HG03175 (cell line): ENCODE data around the gene NCAPG2.
A peak's percentile ranks its signal among the peaks of the same experiment; 100 is the strongest.
"Not testable (repeated sequence)": the region's sequence is repeated elsewhere in the genome, so short reads cannot be mapped to it uniquely, and the experiment has no call there.

ENCODE experiments used
- ATAC-seq: cut with Tn5 transposase; IDR thresholded peaks from one replicate; pipeline ENCODE4 v1.9.1; 2021; ENCODE audit warnings: mild to moderate bottlenecking, moderate library complexity; ENCODE audit not compliant: unreplicated experiment

The NCAPG2 gene

DNA sequence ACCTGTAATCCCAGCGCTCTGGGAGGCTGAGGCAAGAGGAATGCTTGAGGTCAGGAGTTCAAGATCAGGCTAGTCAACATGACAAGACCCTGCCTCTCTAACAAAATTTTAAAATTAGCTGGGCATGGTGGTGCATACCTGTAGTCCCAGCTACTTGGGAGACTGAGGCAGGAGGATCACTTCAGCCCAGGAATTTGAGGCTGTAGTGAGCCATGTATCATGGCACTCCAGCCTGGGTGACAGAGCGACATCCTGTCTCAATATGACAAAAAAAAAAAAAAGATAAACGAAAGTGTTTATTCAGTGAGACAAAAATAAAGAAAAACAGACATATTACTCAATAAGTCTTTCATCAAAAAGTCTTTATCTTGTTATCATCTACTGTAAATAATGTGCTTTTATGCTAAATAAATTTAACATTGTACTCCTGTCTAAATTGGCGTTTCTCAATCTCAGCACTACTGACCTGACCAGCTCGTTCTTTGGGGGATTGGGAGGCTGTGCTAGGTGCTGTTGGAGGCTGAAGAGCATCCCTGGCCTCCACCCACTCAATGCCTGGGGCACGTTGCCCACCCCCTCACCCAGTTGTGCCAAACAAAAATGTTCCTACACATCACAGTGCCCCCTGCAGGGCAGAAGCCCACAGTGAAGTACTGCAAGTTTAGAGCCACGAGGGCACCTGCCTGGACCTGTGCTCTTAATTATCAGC, 57.7 kb downstream of the NCAPG2 start:
- no peak for ATAC-seq

DNA sequence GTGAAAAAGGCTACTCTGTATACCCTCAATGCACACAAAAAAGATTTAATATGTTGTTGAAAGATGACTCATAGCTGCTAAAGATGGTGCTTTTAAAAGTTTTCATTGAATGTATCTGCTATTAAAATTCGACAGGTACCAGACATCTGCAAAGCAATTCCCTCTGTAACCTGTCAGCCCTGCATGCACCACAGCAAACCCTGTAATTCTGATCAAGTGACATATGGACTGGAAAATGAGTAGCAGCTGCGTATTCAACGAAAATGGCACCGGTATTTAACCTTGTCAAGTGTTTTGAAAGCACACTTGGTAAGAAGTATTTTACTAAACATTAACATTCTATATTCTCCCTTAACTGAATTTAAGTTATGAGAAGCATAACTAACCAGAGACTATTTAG, 58.8 kb downstream of the NCAPG2 start:
- no peak for ATAC-seq

DNA sequence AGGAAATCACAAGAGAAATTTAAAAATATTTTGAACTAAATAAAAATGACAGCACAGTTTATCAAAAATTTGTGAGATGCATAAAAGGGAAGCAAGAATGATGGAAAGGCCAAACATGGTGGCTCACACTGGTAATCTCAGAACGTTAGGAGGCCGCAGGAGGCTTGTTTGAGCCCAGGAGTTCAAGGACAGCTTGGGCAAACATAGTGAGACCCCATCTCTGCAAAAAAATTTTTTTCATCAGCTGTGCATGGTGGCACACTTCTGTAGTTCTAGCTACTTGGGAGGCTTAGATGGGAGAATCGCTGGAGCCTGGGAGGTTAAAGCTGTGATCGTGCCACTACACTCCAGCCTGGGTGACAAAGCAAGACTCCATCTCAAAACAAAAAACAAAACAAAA, 62.5 kb downstream of the NCAPG2 start:
- no peak for ATAC-seq

DNA sequence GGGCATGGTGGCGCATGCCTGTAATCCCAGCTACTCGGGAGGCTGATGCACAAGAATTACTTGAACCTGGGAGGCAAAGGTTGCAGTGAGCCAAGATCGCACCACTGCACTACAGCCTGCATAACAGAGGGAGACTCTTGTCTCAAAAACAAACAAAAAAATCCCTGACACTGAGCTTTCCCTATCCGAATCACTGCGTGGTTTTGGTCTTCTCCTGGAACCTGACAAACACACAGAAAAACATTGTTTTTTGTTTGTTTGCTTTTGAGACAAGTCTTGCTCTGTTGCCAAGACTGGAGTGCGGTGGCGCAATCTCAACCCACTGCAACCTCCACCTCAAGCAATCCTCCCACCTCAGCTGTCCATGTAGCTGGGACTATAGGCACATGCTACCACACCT, 66.6 kb downstream of the NCAPG2 start:
- no peak for ATAC-seq

DNA sequence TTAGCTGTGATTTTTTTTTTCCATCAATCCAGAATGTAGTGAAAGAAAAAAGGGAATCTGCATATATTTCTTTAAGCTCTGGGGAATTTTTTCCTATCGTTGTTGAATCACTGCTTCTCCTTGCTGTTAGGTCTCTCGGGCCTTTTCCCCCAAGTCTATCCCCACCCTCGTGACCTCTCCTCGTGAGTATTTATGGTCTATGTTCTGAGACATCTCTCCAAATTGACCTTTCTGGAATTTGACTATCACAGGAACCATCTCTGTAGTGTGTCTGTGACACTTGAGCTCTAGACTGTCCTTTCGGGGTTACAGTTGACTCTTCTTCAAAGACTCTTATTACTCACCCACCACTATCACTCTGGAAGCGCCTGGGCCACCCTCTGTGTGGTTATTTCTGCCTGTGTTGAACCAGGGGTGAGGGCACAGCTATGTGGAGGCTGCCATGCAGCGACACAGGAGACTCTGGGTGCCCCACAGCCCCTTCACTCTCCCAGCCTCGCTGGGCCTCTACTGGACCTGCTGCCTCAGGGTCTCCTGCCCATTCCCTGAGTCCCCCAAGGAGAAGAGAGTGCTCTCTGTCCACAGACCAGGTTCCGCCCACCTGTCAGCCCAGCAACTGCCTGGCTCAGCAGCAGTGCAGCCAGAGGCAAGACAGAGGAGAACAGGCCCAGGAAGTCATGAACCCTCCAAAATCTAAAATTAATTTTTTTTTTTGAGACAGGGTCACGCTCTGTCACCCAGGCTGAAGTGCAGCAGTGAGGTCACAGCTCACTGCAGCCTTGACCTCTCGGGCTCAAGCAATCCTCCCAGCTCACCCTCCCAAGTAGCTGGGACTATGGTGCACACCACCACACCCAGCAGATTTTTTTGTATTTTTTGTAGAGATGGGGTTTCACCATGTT, 71.3 kb downstream of the NCAPG2 start:
- ATAC-seq, result peak; percentile 84

DNA sequence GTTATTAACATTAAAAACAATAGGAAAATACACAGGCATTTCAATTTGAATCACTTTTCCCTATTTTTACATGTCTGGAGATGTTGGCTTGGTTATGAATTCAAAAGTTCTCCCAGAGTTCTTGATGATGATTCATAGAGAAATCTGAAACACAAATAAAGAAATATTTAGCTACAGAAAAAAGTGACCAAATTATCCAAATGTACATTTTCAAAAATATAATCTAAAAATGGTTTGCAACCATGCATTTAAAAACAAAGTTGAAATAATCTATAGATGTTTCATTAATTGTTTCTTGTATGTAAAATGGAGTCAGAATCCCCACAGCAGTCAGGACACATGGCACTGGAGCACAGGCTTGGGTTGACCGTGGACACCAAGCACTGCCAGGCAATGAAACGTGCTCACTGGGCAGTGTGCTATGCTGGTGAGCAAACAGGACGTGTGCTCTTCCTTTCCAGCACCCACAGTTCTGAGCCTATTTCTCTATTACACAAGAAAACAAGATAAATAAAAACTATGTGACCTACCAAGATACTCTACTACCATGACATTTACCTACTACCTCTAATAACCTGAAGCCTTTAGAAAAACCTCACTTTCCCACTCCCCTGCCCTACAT, 72.9 kb downstream of the NCAPG2 start:
- ATAC-seq, result no peak

DNA sequence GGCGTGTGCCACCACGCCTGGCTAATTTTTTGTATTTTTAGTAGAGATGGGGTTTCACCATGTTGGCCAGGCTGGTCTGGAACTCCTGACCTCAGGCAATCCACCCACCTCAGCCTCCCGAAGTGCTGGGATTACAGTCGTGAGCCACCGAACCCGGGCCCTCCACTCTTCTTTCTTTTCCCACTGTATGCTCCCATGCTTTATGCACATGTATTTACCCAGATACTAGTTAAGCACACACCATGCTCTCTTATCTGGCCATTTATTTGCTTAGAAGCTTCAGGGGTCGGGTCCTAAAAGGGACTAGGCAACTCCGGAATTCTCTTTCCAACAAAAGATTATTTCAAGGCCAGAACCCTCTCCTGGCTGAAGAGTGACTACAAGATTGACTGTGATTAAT, 78.3 kb downstream of the NCAPG2 start:
- ATAC-seq, result not testable (repeated sequence)

DNA sequence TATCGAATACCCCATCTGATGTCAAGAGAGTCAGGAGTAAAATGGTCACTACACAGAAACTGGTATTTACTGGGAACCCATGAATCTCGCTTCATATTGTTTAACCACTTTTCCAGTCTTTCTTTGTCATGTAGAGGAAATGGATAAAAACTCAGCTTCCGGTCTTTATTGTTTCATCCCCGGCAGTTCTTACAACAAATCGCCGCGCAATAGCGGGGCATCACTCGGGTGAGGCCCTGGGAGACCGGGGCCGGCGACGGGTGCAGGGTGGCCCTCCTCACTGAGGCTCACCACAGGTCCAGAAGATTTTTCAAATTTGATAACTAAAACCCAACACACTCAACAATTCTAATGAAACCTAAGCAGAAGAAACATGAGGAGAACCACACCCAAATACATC, 81.4 kb downstream of the NCAPG2 start:
- no peak for ATAC-seq

DNA sequence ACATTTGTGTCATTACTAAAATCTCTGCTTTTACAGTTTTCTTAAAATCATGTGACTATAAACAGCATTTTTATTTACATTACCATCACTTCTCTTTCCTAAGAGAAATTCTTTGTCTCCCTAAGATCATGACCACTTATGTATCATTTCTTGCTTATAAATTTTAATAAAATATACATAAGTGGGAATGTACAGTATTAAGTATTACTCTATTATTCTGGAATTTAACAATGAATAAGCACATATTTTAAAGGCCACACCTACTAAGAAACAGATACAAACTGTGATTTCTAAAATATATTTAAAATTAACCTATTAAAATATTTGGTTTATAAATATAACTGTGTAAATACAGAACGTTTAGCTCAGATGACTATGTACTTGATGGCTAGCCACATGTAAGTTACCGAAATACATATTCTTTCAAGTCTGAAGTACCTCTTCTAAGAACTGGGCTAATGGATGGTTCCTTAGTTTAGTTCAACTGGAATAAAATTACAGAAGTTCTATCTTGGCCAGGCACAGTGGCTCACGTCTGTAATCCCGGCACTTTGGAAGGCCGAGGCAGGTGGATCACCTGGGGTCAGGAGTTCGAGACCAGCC, 83.7 kb downstream of the NCAPG2 start:
- ATAC-seq, result no peak

DNA sequence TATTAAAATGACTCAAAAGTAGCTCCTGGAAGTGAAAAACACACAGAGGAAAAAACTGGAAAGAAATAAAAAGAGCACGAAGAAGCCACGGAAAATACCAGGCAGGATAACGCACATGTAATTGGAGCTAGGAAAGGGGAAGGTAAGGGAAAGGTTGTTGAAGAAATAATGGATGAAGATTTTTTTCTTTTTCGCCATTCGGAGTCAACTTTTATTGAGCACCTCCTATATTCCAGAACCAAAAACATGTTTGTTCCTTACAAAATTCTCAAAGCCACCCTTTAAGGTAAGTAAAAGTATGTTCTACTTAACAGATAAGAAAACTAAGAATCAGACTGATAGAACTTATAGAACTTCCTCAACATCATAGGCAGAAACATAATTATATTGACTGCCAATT, 84.2 kb downstream of the NCAPG2 start:
- no peak for ATAC-seq

DNA sequence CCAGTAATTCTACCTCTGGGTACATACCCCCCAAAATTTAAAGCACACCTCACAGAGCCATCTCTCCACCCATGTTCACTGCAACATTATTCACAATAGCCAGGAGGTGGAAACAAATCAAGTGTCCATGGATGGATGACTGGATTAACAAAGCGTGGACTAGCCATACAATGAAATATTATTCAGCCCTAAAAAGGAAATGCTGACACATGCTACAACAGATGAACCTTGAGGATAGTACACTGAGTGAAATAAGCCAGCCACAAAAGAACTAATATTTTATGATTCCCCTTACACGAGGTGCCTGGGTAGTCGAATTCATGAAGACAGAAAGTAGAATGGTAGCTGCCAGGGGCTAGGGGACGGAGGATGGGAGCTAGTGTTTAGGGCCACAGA, 85.9 kb downstream of the NCAPG2 start:
- no peak for ATAC-seq

DNA sequence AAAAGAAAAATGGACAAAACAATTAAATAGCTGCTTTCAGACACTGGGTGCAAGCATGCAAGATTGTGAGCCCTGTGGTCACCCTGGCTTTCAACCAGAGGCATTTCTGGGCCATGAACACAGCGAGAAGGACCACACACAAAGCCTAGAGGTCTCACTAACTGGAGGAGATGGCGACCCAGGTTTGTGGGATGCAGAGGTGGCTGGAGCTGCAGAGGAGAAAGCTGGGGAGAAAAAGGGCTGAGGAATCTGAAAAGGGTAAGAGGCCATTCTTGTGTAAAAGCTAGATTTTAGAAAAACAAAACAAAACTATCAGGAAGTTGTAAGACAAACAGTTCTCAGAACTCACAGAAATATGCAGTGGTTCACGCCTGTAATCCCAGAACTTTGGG, 86.9 kb downstream of the NCAPG2 start:
- ATAC-seq, result no peak

DNA sequence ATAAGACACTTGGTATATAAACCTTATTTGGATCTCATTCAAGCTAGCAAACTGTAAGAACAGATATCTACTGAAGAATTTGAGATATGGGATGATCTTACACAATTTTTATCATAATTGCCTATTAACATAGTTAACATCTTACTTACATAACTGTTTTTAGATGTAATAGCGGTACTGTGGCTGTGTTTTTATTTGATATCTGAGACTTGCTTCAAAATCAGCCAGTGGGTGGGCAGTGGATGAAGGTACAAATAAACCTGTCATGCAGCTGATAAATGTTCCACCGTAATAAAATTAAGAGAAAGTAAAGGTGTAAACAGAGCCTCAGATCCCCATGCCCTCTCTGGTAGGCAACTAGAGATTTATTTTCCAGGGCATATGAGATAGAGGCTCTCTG, 88.6 kb downstream of the NCAPG2 start:
- no peak for ATAC-seq

DNA sequence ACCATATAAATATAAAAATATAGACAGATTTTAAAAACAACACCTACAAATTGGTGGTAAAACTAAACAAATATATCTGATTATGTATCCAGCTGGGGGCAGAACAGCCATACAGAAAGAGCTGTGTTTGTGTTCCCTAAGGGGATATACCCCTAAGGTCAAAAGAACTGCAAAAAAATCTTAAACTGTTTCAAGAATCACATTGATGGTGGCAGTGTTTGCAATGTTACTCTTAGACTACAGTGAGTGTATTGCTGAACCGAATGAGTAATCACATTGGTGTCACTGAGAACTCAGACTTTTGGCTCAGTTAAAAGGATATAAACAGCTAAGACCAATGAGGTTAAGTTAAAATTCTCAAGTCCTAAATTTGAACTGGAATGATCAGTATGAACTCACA, 89.9 kb downstream of the NCAPG2 start:
- no peak for ATAC-seq

DNA sequence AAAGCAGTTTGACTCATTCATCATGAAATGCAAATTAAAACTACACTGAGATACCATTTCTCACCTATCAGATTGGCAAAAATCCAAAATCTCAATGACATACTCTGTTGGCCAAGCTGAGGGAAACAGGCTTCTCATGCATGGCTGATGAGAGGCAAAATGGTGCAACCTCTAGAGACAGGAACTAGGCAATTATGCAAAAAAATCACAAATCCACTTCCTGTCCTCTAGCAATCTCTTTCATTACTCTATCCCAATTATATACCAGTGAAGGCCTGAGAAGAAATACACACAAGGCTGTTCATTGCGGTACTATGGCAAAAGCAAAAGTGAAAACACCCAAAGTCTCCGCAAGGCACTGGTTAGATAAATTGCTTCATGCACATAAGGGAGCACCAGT, 91.1 kb downstream of the NCAPG2 start:
- peak; percentile 97 for ATAC-seq

DNA sequence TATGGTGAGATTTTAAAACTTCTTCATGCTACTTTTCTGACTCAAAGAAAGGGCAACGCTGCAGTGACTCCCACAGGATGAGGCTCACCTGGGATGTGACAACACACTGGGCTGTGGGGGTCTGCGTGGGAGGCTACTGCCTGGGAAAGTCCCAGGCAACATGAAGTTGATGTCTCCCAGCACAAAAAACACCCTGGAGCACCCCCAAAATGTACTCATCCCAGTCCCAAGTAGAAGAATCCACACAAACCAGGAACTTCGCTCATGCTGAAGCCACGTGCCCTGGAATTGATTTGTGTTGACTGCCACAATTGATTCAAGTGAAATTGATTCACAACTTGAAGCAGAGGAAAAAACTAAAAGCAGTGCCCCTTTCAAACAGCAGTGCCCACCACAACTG, 92.1 kb downstream of the NCAPG2 start:
- no peak for ATAC-seq

DNA sequence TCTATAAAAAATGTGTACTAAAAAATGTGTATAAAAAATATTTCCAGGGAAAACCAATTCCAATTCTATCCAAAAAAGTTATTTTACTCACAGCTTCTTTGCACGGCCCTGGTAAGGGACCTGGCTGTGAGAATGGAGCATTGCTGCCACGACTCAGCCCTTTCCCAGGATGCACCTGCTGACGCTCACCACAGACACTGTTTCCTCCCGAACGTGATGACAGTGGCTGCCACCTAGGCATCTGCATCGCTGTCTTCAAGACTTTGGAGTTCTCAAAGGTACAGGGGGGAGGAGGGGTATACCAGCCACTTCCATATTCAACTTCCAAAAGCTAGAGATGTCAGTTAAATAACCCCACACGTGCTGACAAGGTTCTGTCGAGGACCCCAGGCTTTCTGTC, 93.1 kb downstream of the NCAPG2 start:
- no peak for ATAC-seq

DNA sequence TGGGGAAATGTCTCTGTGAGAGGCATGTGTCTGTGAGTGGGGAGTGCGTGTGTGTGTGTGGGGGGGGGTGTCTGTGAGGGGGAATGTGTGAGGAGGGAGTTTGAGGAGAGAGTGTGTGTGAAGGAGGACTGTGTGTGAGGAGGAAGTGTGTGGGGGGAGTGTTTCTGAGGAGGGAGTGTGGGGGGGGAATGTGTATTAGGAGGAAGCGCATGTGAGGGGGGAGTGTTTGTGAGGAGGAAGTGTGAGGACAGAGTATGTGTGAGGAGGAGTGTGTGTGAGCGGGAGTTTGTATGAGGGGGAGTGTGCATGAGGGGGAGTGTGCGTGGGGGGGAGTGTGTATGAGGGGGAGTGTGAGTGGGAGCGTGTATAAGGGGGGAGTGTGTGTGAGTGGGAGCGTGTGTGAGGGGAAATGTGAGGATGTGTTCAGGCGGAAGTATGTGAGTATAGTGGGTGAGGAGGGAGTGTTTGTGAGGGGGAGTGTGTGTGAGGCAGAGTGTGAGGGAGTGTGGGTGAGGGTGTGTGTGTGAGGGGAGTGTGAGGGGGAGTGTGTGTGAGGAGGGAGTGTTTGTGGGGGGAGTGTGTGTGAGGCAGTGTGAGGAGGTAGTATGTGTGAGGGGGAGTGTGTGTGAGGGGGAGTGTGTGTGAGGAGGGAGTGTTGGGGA, 95.2 kb downstream of the NCAPG2 start:
- no peak for ATAC-seq

DNA sequence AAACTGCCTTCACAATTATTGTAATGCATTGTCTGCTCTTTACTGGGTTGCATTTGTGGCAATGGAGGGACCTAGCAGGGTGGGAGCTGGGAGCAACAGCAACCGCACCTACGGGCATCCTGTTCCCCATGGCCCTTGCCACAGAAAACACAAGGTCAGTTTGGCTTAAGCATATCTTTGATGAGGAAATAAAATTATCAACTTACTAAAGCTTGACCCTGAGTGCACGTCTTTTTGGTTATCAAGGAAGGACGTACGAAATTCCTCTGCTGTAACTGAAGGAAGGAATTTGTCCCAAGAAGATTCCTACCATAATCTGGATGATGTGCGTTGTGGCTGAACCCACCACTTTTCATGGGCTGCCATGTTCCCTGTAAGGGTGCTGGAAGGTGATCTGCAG, 97.0 kb downstream of the NCAPG2 start:
- ATAC-seq, result no peak

DNA sequence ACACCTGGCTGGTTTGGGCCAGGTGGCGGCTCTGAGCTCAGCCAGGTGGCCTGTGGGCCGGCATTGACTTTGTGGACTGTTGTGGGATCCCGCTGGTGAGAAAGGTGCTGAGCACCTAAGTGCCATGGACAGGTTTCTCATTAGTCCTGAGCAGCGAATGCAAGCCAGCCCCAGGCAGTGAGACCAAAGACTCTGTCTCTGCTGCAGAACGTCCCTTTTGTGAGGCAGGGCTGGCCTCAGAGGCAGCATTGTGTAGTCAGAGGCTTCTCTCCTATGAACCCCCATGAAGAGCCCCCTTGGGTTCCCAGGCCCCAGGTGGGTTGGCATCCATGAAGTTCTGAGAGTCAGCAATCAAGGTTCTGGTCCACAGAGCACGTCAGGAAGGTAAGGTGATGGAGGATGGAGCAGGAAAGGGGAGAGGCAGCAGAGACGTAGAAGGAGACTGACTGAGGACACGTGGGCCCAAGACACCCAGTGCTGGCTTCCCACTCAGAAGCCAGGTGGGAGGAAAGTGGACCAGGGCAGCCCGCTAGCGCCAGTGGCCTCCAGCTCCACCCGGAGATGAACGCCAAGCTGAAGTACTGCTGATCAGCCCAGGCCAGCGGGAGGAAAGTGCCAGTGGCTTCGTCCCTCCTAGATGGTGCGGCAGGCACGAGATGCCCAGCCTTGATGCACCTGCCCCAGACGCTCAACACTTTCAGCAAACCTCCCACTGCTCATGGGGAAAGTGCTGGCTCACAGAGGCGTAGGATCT, 97.8 kb downstream of the NCAPG2 start:
- no peak for ATAC-seq
